Stimulated activated CD4-positive, alpha-beta T cell treated with anti-CD3 and anti-CD28 coated beads, TNF-alpha, amount 100 ng/mL, for 24 hours (primary cell): ENCODE results near the gene AGPAT3.
A peak's percentile ranks its signal among the peaks of the same experiment; 100 is the strongest.

Source experiments
- DNase-seq, 3 experiments: peaks; one replicate each; pipeline ENCODE4 v3.0.0-alpha.2; 2020; ENCODE audit warnings: low read depth in 3 of 3

The AGPAT3 gene

GRCh38 chr21:43975469-43976098, 110.6 kb downstream of the AGPAT3 start:
- peak; percentile 59 to 80 (median 66) for DNase-seq

DNA sequence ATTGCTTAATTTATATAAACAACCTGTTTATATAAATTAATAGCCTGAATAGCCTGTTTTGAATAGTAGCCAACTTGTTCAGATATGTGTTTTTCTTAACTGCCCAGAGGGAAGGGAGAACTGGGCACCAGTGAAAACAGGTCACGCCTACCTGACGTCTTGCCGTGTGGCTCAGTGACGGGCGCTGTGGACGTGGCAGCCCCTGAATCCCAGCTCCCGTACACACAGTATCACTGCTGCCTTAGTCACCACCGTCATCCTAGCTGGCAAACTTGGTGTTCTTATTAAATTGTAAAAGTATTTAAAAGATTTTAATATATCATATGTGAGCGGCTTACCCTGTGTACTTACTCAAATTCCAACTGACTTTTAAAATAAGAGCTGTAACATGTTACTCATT, 111.6 kb downstream of the AGPAT3 start:
- DNase-seq = no peak

GRCh38 chr21:43978060-43978459, 113.0 kb downstream of the AGPAT3 start:
- DNase-seq = no peak

GRCh38 chr21:43979654-43980053, 114.6 kb downstream of the AGPAT3 start:
- no peak for DNase-seq

- no peak for DNase-seq
Measured at GRCh38 chr21:43981151-43981870, 116.3 kb downstream of the AGPAT3 start.

DNA sequence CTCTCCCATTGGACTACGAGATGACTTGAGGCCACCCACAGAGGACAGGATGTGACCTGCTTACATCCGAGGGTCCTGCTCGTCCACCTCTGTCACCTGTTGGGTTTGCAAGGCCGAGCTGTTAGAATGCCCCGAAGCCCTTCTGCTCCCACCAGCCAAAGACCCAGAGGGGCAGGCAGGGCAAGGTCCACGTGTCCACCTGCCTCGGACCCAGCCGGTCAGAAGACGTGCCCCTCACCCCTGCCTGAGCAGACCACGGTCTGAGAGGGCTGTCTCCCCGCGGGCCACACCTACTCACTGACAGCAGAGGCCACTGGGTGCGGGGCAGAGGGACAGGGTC, 116.8 kb downstream of the AGPAT3 start:
- no peak for DNase-seq

DNA sequence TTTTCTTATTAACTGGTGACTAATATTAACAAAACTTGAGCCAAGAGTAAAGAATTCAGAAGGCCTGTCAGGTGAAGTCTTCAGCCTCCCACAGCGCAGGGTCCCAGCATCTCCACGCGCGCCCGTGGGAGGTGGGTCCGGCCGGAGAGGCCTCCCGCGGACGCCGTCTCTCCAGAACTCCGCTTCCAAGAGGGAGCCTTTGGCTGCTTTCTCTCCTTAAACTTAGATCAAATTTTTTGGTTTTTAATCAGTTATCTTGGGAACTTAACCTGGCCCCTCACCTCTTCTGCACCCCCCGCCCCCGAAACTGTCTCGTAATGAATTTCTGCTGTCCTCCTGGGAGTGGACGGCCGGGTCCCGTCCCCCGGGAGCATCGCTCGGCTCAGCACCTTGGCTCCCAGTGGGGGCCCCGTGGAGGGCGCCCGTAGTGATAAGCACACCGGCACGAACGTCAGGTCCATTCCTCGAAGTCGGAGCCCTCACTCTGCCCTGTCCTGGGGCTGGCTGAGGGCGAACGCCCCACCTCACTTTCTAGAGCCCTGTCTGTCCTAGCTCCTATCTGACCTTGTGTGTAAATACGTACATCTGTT, 117.6 kb downstream of the AGPAT3 start:
- DNase-seq = no peak

GRCh38 chr21:43983390-43983789, 118.4 kb downstream of the AGPAT3 start:
- no peak for DNase-seq

GRCh38 chr21:43983860-43984420, 118.9 kb downstream of the AGPAT3 start:
- DNase-seq = no peak

DNA sequence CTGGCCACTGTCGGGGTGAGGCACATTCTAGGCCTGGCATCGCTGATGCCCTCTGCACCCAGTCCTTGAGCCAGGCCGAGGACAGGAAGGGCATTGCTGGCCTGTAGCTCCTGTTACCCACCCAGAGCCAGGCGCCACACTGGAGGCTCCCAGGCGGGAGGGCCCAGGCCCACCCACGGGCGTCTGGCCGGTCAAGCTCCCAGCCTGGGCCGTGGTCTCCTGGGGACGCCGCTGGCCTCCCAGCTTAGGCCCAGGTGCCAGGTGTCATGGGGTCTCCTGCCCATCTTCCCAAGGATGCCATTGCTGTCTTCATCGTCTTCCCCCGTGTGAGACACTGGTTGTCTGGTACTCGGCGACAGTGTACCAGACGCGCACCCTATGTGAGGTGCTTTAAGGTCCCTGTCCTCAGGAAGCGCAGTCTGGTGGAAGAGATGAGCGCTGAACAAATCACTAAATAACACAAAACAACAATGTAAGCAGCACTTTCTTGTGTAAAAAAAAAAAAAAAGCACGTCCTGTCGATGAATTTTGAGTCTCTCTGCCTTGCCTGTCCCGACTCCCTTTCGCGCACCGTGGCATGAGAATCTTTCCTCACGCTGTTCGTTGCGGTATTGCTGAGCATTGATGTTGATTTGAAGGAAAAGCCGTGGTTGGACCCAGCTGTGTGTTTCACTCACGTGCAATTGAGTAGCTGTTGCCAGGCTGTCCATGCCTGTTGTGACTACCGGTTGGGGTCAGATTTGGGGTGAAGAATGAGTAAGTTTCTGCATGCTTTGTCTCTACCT, 120.1 kb downstream of the AGPAT3 start:
- no peak for DNase-seq

DNA sequence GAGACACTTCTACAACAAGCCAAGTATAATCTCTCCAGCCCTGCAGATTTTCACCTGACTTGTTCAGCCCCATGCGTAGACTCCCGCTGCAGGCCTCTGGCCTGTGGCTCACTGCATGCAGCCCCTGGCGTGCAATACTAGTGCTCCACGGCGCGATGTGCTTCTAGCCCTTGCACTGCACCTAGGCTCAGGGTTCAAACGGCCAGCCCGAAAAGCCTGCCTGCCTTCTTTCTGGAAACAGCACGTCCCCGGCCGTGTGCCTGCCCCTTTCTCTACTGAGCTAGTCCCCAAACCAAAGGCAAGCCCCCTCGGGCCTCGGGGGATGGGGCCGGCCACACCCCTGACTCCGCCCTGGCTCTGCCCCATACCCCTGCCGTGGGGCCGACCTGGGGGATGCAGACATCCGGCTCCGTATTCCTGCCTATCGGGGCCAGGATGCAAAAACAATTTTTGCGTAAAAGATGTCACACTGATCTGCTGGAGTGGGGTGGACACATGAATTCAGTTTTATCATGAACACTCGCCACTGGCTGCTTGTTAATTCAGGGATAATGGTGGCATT, 120.7 kb downstream of the AGPAT3 start:
- DNase-seq = no peak

DNA sequence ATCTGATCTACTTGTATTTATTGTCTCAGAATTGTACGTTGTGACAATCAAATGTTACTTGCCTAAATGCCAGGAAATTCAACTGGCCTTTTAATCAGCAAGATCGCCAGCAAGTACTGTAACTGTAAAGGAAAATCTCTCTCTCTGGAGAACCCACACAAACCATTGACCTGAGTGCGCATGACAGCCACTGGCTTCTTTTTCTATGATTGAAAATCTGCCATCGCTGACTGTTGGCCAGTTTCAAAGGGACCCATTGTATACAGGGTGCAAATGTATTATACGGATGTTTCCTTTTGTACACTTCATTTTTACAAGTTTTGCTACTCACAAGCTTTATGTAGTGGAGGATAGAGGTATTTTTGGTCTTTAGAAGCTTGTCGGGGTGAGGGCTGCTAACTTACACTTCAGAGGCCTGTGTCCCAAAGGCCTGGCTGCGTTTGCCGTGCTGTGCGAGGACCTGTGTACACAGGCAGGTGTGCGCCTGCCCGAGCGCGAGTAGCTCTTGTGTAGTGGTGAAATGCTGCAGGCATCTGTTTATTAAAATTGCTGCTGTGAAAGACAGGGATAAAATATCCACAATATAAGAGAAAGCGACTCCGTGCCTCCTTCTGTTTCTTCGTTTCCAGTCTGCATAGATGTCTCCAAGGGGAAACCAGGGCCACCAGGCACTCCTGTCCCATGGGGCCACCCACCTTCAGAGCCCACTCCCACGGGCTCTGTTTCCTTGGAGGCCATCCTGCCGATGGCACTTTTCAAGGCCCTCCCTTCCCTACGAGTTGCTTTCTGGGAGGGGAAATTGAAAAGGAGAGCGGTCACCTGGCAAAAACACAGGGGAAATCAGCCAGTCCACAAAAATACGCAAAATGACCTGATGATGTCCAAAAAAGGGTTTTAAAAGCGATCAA, 121.8 kb downstream of the AGPAT3 start:
- no peak for DNase-seq

DNA sequence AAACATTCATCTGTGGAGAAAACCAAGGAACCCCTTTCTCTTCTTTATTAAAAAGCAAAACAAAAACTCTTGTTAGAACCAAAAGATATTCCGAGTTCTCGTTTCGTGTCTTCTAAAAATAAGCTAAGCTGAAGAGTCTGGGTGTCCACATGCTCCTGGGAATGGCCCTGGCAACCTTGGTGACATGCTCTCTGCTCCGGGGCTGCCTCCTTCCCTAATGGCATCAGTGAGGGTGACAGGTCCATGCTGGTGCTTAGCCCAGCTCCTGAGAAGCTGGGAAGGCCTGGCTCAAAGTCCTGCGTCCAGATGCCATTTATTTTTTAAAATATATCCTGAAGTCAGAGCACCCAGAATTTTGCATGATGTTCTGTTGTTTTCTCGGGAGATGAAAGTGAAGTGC, 122.5 kb downstream of the AGPAT3 start:
- DNase-seq = no peak

DNA sequence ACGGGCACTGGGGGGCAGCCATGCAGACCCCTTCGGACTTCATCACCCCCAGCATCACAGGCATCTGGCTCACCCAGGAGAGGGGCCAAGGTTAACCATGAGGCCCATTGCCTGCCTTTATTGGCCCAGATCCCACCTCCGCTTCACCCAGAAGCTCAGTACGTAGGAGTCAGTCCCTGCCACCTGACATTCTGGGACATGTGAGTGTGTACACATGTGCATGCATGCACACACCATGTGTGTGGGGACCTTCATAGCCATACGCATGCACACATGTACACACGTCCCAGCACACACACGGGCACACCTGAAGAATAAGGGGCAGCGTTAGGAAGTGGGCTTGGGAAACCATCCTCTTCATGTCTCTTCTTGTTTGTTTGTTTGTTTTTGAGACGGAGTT, 123.0 kb downstream of the AGPAT3 start:
- no peak for DNase-seq

- DNase-seq = no peak
Measured at GRCh38 chr21:43988506-43989230, 123.6 kb downstream of the AGPAT3 start.

- DNase-seq = no peak
Measured at GRCh38 chr21:43989401-43989800, 124.4 kb downstream of the AGPAT3 start.

- DNase-seq = no peak
Measured at GRCh38 chr21:43991447-43991991, 126.5 kb downstream of the AGPAT3 start.

GRCh38 chr21:43992121-43992520, 127.1 kb downstream of the AGPAT3 start:
- no peak for DNase-seq

GRCh38 chr21:43993420-43993934, 128.5 kb downstream of the AGPAT3 start:
- no peak for DNase-seq

GRCh38 chr21:43994085-43994484, 129.1 kb downstream of the AGPAT3 start:
- DNase-seq = no peak
